ENCODE measurements around the gene SPINK1.
"Not testable (repeated sequence)": the region's sequence is repeated elsewhere in the genome, so short reads cannot be mapped to it uniquely, and the experiment has no call there.

Gene SPINK1, protein sequence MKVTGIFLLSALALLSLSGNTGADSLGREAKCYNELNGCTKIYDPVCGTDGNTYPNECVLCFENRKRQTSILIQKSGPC

DNA sequence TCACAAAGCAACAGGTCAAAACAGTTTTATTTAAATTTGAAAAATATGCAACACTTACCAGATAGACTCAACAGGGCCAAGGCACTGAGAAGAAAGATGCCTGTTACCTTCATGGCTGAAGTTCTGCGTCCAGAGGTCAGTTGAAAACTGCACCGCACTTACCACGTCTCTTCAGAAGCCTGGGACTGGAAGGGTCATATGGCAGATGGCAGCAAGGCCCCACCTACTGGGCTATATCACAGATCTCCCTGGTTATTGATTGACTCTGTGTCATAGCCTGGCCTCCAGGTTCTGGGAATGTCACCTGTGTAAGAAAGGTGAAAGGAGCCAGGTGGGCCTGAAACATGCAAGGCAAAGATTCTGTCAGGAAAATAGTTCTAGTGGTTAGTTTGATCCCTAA is at the start of gene SPINK1:
Gene SPINK1 (minus strand): TSS at position 207 of the 400 bp plus-strand sequence. CDS start 94 bp downstream, at position 113.
- no peak for DNase-seq (ENCODE audit: low spot score)

DNA sequence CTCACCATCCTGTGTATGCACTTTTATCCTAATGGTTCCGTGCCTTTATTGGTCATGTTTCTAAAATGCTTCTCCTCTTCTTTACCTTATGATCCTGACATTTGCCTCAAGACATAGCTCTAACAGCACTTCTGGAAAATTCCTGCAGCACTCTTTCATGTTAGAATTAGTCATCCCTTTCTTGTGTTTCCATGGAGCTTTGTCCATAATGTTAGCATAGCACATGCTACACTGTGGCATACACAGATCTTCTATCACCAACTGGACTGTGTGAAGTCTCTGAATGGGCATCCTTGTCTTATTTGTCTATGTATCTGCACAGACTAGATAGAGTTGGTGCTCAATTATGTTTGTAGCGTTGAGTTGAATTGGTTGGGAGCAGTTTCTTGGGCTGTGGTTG is 49.0 kb upstream of the SPINK1 start:
- DNase-seq (ENCODE audit: low spot score) = no peak

DNA sequence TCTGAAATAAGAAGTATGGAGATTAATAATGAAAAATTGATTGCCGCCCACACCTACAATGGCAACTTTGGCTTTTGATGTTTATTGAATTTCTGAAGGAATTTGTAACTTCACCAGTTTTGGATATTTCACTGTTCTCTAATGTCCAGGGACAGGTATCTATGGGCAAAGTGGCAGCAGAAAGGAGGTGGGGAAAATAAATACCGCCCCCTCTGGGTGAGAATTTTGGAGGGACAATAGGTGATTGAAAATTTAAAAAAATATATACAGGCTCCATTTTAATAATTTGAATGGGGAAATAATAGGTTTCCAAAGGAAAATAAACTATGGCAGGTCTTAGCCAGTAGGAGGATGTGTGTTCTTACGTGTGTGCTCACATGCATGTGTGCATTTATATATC is 48.3 kb upstream of the SPINK1 start:
- no peak for DNase-seq (ENCODE audit: low spot score)

DNA sequence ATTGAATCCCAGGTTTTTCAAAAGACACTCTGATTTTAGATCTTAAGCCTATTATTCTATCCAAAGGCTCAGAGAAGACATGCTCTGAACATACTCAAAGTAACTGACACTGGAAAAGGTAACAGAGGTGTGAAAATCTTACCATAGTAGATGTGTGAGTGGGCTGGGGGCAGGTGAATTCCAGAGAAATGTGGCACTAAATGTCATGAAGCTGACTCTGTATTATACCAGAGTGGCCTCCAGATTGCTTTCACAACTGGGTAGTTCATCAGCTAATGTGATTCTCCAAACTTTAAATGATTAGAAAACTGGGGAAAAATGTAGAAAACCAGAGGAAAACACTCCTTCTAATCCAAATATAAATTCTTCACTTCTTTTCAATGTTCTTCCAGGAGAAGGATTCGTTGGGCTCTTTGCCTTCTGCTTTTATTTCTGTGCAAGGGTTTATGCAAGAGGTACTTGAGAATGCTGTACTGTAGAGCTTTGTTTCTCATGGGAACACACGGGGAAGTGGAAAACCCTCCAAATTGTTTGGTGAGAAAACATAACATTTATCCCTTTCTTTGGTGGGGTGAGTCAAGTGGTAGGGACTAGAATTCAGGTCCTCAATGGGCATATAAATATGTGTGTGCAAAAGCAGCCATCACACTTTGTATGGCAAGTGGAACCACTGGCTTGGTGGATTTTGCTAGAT is 46.7 kb upstream of the SPINK1 start, which contains the start of gene SCGB3A2:
Gene SCGB3A2 (plus strand): TSS at position 646 of the 694 bp plus-strand sequence. CDS start 93 bp downstream, outside the sequence.
- no peak for DNase-seq (ENCODE audit: low spot score)

DNA sequence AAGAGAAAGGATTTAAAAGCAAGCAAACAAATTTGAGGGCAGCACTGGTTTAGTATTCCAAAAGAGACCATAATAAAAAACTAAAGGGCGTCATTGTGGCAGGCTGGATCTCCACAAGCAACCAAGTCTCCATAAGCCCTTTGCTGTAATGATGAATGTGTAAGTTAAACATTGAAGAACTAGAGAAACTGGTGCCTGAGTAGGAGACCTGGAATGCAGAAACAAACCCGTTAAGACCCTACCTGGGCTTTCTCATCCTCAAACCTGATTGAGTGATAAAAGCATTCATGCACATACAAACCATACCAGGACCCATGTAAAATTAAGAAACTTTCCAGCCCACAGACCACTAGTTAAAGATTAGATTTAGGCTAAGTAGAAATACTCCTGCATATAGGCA is 45.2 kb upstream of the SPINK1 start:
- no peak for DNase-seq (ENCODE audit: low spot score)

DNA sequence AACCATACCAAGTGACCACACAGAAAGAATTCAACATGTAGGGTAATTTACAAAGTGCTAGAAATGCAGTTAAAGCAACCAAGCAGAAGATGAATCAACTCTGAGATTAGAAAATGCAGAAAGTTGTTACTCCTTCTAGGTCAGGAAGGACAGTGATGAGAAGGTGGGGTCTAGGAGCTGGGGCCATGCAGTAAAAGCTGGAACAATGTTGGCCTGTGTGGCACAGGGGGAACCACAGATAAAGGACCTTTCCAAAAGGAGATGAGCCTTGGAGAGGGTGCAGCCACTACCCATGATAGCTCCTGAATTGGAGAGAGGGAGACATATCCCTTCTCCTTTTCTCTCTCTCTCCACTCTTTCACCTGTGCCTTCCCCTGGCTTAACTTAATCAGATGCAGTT is 44.7 kb upstream of the SPINK1 start:
- no peak for DNase-seq (ENCODE audit: low spot score)

DNA sequence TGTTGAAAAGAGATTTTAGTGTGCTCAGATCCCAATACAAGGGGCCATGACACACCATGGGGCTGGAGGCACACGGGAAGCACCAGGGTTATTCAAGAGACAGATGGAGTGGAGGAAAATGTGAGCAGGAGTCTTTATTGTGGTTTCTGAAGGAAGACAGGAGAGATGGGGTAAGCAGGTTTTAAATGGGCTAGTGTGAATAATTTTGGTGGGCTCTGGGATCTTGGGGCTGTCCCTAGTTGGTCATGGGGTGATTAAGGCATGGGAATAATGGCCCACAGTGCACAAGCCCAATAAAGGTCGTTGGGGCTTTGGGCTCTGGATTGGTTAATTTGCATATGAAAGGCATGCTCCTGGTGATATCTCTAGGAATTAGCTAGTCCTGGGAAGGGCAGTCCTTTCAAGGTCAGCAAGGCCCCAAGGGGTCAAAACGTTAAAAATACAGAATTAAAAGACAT is 43.5 kb upstream of the SPINK1 start:
- DNase-seq (ENCODE audit: low spot score) = no peak

DNA sequence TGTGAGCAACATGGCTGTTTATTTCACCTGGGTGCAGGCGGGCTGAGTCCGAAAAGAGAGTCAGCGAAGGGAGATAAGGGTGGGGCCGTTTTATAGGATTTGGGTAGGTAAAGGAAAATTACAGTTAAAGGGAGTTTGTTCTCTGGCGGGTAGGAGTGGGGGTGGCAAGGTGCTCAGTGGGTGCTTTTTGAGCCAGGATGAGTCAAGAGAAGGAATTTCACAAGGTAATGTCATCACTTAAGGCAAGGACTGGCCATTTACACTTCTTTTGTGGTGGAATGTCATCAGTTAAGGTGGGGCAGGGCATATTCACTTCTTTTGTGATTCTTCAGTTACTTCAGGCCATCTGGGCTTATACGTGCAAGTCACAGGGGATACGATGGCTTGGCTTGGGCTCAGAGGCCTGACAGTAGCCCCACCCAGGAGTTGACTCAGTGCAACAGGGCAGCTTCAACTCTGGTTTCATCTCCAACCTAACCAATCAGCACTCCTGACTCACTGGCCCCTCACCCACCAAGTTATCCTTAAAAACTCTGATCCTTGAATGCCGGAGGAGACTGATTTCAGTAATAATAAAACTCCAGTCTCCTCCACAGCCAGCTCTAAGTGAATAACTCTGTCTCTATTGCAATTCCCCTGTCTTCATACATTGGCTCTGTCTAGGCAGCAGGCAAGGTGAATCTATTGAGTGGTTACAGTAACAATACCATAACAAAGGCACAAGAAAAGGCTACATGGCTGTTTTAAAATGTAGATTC is 42.8 kb upstream of the SPINK1 start:
- not testable (repeated sequence) for DNase-seq (ENCODE audit: low spot score)

DNA sequence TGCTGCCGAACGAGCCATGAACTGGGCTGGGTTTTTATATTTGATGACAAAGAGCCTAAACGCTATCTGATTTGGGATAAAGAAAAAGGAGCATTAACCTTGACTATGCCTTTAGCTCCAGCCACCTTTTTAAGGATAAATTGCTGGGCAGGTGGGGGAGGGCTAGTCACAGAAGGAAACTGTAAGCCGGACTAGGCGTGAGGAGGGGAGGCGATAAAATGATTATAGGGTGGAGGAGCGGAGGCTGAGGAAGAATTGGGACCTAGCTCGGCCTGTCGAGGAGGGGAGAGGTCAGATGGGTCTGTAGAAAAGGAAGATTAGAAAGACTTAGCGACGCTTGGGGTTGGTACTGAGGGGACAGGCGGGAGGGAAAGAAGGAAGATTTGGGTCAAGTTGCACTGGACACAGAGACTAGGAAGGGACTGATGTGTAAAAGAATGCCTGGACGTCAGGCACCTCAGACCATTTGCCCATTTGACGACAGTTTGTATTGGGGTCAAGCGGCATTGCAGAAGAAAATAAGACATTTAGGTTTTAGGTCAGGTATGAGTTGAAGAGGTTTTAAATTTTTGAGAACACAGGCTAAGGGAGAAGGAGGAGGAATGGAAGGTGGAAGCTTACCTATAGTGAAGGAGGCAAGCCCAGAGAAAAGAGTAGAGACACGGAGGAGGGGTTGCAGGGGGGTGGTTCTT is 41.4 kb upstream of the SPINK1 start:
- DNase-seq (ENCODE audit: low spot score) = not testable (repeated sequence)

DNA sequence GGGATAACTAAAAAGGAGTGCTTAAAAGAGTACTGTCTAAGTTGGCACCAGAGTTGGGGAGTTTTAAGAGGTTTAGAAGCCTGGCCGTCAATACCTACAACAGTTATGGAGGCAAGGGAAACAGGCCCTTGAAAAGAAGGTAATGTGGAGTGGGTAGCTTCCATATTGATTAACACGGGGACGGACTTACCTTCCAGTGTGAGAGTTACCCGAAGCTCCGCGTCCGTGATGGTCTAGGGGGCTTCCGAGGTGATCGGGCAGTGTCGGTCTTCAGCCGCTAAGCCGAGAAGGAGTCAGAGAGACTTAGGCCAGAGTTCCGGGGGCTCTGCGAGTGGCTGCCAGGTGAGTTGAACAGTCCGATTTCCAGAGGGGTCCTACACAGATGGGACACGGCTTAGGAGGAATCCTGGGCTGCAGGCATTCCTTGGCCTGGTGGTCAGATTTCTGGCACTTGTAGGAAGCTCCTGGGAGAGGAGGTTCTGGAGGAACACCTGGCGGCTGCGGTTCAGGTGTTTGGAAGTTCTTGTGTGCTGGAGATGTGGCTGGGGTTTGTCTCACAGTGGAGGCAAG is 40.6 kb upstream of the SPINK1 start:
- DNase-seq (ENCODE audit: low spot score) = not testable (repeated sequence)

DNA sequence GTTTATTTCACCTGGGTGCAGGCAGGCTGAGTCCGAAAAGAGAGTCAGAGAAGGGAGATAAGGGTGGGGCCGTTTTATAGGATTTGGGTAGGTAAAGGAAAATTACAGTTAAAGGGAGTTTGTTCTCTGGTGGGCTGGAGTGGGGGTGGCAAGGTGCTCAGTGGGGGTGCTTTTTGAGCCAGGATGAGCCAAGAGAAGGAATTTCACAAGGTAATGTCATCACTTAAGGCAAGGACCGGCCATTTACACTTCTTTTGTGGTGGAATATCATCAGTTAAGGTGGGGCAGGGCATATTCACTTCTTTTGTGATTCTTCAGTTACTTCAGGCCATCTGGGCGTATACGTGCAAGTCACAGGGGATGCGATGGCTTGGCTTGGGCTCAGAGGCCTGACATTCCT is 38.4 kb upstream of the SPINK1 start:
- DNase-seq (ENCODE audit: low spot score) = not testable (repeated sequence)

DNA sequence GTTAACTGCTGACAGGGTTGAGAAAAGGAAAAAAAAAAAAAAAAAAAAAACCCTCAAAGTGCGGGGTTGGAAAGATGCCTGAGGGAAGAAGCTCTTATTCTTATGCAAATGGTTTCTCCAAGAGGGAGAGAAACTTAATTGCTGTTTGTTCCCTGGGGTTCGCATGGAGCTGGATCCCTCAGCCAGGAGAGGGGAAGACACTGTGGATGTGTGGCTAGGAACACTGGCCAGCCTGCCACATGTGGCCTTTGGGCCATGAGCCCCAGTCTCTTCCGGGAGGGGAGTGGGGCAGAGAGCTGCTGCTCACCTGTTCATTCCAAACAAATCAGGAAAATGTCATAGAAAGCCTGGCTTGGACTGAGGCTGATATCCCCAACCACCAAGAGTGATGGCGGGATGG is 37.6 kb upstream of the SPINK1 start:
- no peak for DNase-seq (ENCODE audit: low spot score)

DNA sequence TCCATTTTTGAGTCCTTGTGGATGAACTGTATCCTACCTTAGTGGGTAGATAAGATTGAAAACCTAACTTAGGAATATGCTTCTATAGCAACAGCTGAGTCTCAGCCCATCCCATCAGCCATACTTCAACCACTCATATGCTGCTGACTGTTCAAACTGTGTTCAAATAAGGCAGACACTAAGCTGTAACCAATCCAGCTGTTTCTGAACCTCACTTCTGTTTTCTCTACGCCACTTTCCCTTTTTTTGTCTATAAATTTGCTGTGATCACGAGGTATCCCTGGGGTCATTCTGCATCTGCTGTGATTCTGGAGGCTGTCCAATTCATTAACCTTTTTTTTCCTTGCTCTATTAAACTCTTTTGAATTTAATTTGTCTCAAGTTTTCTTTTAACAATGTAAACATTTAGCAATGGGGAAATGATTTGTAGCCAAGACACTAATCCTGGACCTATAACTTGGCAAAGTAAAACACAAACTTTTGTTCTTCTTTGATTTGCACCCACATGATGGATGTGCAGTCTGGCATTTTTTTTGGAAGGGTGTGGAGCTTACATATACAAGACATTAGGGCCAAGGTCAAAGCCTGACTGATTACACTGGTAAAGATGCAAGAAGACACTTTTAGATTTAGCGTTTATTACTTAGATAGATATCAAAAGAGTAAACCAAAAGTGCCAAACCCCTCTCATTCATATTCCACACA is 32.1 kb upstream of the SPINK1 start:
- DNase-seq (ENCODE audit: low spot score) = no peak

DNA sequence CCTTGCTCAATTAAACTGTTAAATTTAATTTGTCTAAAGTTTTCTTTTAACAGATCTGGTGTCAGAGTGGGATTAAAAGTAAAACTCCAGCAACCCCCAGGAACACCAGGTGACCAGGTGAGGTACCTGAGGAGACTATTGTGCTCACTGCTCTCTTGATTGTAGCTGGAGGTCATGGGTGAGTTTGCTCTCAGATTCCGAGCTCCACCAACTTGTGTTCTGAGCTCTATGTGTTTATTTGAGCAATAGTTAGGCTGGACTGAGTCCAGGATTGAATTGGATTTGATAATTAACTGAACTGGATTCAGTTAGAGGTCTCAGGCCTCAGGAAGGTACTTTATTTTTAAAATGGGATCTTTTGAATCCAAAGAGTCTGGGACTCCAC is 29.2 kb upstream of the SPINK1 start:
- DNase-seq (ENCODE audit: low spot score) = no peak

DNA sequence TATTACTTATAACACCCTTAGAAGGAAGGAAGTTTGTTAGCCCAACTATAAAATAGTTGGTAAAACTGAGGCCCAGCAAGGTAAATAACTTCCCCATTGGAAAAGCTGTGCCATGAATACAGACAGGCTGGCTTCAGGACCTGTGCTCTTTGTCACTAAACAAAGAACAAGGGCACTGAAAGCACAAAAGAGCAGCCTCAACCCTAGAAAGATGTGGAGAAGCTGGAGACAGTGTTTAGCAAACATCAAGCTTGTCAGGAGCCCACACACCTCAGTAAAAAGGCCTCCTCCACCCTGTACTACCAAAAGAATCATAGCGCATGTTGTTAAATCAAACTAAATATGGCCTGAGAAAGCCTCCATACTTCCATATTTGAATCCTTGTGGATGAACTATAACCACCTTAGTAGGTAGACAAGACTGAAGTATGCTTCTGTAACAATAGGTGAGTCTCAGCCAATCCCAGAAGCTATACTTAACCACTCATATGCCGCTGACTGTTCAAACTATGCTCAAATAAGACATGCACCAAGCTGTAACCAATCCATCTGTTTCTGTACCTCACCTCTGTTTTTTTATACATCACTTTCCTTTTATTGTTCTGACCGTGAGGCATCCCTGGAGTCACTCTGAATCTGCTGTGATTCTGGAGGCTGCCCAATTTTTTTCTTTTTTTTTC is 28.6 kb upstream of the SPINK1 start:
- no peak for DNase-seq (ENCODE audit: low spot score)

DNA sequence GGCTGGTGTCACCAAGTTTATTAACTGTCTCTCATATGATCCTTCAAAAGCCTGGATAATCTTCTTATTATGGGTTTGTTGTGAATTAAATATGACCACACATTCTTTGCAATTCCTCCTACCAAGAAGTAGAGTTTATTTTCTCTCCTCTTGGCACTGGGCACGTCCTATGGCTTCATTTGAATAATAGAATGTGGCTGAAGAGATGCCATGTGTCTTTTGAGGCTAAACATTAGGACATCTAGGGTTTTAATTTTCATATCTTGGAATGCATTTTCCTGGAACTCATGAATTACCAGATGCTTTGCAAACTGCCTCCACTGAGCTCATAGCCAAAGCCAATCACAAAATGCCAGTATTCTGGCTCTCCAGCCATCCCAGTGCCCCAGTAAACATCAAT is 27.1 kb upstream of the SPINK1 start:
- DNase-seq (ENCODE audit: low spot score) = no peak

DNA sequence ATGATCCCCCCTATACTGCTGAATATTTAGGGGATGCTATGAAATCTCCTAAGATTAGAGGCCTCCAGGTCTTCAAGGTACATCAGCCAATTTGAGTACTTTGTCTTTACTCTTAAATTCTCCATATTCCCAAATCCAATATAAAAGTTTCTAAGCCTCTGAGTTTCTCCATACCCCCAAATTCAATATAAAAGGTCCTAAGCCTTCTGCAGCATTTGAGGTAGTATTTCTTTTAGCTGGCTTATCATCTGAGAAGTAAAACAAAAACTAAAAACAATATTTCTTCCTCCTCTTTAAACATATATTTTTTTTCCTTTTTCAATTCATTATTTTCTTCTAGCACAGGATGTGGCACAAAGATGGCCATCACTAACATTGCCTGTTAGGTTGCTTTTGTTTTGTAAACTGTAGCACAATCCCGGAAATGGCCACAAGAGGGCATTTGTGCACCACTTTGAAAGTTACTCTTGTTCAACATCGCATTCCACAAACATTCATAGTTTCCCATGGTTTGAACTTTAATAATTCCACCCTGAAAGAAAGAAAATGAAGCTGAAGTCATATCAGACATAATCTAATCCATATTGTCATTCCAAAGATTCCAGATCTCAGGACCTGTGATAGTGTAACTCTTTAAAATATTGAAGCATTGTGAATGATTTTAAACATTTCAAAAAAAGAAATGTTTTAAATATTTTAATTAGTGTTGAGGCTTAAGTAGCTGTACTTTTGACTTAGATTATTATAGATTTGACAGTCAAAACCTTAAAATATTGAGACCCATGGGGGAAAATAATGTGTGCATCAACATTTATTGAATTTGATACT is 26.0 kb upstream of the SPINK1 start:
- peak; percentile 63 for DNase-seq (ENCODE audit: low spot score)

DNA sequence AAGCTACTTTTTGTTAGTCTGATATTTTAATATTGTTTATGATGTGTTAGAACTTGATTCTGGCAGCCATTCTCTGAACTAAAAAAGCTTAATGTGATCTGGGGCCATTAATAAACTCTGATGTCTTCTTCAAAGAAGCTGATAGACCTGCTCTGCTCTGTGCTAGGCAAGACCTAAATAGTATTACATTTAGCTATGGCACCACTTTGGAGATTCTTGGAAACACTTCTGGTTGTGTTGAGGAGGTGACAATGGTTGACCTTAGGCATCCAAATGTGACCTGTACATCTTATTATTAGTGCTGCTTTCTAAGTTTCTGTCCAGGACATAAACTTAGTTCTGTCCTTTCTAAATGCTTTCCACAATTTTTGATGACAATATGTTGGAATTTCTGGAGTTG is 25.3 kb upstream of the SPINK1 start:
- no peak for DNase-seq (ENCODE audit: low spot score)

DNA sequence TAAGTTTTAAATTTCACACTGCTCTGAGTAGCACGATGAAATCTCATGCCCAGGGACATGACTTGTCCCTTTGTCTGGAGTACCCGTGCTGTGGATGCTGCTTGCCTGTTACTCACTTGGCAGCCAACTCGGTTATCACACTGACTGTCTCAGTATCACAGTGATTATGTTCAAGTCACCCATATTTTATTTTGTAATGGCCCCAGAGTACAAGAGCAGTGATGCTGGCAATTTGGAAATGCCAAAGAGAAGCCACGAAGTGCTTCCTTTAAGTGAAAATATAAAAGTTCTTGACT is 24.3 kb upstream of the SPINK1 start:
- DNase-seq (ENCODE audit: low spot score) = peak; percentile 6

Measured in pons (tissue), 1 donor.